GM10266 (cell line): Measurements from ENCODE around the gene GRM4.

Experiments used
- DNase-seq: peaks from one replicate; pipeline ENCODE4 v3.0.0; 2012; ENCODE audit errors: extremely low spot score
- TF ChIP-seq, protein P1 (sequence below): IDR thresholded peaks from 2 replicates; pipeline ENCODE4 v1.5.1; 2012; ENCODE audit warnings: mild to moderate bottlenecking, low read depth; ENCODE audit not compliant: control insufficient read depth, insufficient read depth; ENCODE audit errors: missing control alignments

GRM4 gene

DNA sequence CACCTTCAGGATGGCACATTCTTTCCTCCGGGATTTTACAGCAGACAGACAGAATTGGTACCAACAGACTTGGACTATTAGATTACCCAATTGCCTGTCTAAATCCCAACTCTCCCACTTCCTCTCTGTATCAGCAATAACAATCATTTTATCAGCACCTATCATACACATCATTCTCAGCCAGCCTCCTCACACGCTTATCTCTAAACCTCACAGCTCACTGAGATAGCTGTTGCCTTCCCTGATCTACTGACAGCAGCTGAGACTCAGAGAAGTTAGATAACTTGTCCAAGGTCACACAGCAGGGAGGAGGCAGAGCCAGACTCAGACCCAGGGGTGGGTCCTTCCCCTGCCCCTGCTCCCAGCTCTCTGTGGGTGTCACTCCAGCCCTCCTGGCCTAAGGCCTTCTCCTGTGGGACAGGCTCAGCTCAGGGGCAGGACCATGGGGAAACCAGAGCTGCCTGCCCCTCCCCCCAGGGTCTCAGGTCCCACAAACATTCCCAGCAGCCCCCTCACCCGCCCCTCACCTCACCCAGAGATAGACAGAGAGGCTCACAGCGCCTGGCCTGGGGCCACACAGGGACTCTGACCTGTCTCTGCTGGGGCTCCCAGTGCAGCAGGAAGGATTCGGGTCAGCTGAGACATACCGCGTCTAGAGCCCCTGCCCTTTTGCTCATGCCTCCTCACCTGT, 92.8 kb downstream of the GRM4 start:
- TF ChIP-seq, protein P1, sequence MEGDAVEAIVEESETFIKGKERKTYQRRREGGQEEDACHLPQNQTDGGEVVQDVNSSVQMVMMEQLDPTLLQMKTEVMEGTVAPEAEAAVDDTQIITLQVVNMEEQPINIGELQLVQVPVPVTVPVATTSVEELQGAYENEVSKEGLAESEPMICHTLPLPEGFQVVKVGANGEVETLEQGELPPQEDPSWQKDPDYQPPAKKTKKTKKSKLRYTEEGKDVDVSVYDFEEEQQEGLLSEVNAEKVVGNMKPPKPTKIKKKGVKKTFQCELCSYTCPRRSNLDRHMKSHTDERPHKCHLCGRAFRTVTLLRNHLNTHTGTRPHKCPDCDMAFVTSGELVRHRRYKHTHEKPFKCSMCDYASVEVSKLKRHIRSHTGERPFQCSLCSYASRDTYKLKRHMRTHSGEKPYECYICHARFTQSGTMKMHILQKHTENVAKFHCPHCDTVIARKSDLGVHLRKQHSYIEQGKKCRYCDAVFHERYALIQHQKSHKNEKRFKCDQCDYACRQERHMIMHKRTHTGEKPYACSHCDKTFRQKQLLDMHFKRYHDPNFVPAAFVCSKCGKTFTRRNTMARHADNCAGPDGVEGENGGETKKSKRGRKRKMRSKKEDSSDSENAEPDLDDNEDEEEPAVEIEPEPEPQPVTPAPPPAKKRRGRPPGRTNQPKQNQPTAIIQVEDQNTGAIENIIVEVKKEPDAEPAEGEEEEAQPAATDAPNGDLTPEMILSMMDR = no peak
- DNase-seq = no peak

DNA sequence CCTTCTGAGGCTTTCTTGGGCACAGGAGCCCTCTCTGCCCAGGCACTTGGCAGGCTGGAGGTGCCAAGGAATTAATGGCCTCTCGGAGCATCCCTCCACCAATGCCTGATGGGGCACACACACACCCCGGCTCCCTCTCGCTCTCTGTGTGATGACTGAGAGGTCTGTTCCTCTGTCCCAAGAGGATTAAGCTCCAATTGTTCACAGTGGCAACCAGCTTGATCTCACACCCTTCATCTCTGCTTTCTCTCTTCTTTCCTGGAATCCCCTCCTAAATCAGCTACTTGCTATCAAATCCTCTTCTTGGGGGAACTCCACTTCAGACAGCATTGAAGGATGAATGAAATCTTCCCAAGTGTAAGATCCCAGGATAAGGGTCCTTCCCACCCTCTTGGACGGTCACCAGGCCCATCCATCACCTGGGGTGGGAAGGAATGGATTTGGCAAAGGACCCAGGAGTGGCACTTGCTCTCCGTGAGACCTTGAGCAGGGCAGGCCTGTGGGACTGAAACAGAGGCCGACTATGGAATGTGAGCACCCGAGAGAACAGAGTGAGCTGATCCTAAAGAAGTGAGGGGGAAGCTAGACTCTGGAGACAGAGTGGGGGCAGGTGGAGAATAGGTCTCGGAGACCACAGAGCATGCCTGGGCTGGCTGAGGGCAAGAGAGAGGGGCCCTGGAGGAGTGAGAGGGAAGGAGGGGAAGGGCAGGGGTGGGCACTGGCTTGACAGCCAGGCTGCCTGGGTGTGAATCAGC, 93.6 kb downstream of the GRM4 start:
- TF ChIP-seq, protein P1 = no peak
- DNase-seq = no peak

DNA sequence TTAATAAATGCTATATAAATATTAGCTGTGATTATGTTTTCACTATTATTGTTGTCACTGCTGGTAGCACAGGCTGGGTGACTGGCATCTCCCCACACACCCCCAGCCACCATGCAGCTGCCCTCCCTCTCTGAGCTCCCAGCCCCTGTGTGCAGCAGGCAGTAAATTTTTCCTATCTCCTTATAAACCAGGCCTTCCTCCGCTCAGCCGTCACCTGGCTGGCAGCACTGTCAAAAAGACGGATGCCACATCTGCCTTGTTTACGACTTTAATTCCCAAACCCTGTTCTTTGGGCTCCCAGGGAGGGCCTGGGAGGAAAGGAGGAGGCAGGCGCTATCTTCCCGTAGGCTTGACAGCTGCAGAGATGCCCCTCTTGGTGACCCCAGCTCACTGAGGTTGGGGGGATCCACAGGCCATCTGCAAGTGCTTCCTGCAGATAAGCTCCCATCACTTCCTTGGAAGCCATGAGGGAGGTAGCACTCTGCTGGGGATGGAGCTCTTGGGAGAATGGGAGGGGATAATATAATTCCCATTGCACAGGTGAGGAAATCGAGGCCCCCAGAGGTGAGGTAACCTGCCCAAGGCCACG, 94.5 kb downstream of the GRM4 start:
- DNase-seq = no peak

DNA sequence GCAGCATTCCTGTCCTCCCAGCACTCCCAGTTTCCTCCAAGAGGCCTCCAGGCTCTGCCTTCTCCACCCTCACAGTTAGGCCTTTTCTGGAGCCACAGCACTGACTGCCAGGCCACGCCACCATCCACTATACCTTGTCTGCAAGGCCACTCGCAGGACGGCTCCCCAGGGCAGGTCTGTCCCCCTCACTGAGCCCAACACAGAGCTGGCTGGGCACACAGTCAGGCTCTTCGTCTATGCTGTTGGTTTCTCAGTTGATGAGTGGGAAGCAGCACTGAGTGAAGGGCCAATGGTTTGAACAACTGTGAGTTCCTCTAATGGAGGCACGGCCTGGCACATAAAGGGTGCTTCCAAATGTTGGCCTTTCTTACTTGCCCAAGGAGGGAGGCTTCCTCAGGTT, 95.2 kb downstream of the GRM4 start:
- no peak for DNase-seq
- TF ChIP-seq, protein P1 = no peak

More for the DNA sequence above, 94.5 kb downstream of the GRM4 start:
- TF ChIP-seq, protein P1 = no peak

DNA sequence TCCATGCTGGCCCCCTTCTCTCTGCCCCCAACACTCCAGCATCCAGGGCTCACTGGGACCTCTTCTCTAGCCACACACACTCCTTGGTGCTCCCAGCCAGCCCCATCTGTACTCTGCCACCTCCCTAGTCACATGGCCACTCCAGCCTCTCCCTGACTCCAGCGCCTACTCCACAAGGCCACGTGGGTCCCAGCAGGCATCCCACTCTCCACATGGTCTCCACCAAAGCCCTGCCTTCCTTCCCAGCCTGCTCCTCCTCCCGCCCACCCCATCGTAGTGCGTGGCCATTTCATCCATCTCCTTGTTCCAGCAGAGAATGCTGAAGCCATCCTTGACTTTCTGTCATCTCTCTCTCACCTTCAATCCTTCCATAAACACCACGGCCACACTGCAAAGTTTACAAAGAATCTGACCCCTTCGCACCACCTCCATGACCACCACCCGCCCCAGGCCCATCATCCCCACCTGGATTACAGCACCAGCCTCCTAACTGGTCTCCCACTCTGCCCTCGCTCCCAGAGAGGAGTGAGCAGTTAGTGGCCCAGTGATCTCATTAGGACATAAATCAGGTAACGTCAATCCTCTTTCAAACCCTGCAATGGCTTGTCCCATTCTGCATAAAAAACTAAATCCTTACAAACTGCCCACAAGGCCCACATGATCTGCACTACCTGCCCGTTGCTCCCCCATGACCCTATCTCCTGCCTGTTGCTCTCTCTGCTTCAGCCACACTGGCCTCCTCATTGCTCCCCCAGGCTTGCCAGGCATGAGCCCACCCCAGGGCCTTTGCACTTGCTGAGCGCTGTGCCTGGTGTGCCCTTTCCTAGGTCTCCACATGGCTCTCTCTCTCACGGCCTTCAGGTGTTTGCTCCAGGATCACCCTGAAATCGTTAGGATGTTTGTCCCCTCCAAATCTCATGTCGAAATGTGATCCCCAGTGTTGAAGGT, 96.2 kb downstream of the GRM4 start:
- DNase-seq = no peak
- TF ChIP-seq, protein P1 = no peak

DNA sequence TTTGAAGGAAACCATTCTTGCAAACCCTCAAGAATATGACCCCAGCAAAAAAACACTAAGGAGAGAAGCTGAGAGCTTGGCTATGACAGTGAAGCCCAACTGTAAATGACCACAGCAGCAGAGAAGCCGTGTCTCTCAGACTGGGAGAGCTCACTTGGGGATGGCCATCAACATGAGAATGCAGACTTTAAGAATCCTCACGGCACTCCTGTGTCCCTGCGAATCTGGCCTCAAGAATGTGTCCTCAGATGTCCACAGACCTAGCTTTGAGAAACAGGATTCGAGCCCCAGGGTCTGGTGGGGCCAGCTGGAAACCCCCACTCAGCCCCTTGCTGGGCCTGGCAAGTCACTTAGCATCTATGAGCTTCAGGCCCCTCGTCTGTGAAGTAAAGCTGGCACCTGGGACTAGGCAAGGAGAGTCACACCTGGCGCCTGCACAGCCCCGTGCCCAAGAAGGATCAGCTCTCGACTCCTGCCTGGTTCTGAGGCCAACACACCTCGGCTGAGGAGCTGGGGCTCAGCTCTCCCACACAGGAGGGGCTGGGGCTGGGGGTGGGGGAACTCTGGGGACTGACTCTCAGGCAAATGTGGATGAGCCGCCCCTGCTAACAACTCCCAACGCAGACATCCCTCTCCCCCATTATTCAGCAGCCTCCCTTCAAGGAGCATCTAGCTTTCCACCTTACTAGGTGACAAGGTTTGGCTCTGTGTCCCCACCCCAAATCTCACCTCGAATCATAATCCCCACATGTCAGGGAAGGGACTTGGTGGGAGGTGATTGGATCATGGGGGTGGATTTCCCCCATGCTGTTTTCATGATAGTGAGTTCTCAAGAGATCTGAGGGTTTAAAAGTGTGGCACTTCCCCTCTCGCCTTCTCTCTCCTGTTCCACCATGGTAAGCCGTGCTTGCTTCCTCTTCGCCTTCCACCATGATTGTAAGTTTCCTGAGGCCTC, 97.7 kb downstream of the GRM4 start:
- TF ChIP-seq, protein P1 = no peak
- DNase-seq = no peak
